MM.1S (cell line): ENCODE results near the gene SAP30BP.

Experiments
- EZH2 ChIP-seq: fragments of 300-600 bp; sonication (generic); optimal IDR thresholded peaks from 2 replicates; pipeline ENCODE3; 2017; ENCODE audit warnings: low read depth, mild to moderate bottlenecking, antibody characterized with exemption, low read length, mixed read lengths
- TF ChIP-seq, protein P1 (sequence below): fragments of 300-600 bp; sonication (generic); IDR thresholded peaks from 2 replicates; pipeline ENCODE4 v1.5.1; 2016; ENCODE audit warnings: antibody characterized with exemption, low read length, mixed read lengths

DNA sequence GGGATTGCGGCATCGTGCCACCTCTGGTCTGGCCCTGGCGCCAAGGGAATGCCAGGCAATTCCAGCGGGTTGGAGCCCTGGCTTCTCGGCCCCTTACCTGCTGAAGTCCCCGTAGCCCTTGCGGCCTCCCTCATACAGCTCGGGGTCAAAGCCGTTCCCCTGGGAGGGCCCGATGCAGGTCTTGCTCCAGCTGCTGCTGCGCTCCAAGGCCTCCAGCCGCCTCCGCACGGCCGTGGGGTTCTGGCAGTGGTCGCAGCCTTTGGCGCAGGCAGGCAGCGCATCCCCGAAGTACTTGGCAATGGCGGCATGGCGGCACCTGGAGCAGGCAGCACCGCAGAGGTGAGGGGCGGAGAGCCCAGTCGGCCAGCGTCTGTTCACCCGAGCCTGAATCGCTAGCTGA, 35.8 kb upstream of the SAP30BP start:
- TF ChIP-seq, protein P1, sequence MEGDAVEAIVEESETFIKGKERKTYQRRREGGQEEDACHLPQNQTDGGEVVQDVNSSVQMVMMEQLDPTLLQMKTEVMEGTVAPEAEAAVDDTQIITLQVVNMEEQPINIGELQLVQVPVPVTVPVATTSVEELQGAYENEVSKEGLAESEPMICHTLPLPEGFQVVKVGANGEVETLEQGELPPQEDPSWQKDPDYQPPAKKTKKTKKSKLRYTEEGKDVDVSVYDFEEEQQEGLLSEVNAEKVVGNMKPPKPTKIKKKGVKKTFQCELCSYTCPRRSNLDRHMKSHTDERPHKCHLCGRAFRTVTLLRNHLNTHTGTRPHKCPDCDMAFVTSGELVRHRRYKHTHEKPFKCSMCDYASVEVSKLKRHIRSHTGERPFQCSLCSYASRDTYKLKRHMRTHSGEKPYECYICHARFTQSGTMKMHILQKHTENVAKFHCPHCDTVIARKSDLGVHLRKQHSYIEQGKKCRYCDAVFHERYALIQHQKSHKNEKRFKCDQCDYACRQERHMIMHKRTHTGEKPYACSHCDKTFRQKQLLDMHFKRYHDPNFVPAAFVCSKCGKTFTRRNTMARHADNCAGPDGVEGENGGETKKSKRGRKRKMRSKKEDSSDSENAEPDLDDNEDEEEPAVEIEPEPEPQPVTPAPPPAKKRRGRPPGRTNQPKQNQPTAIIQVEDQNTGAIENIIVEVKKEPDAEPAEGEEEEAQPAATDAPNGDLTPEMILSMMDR = no peak
- no peak for TF ChIP-seq EZH2
